Mammary epithelial cell (primary cell): ENCODE data around the gene NAPB.

Experiments
- CTCF ChIP-seq, 2 donors: IDR thresholded peaks in 1 of 2; conservative IDR thresholded peaks in 1 of 2; 2 replicates each; pipeline ENCODE4 v1.5.1; 2011 to 2012; ENCODE audit warnings: inconsistent platforms in 2 of 2, low read length in 2 of 2, mild to moderate bottlenecking in 2 of 2, control low read depth in 1 of 2, low read depth in 1 of 2; ENCODE audit not compliant: insufficient read depth in 1 of 2; ENCODE audit errors: extremely low read depth in 1 of 2
- EZH2 ChIP-seq: IDR thresholded peaks from 2 replicates; pipeline ENCODE4 v1.6.1; 2012; ENCODE audit warnings: low read length, inconsistent platforms, borderline replicate concordance

GRCh38 chr20:23358563-23358906 lies 62.8 kb downstream of the NAPB start:
- TF ChIP-seq CTCF (conservative IDR thresholded peaks at IDR 0.05 in 1 of 2, IDR thresholded peaks at IDR 0.05 in 1 of 2; ENCODE audit: extremely low read depth in 1 of 2, insufficient read depth in 1 of 2, low read depth in 1 of 2, low read length in 2 of 2) (no peak), EZH2 (no peak)
